Caco-2 (cell line): ENCODE data around the gene FXN. TPM values are rescaled to one million over a fixed set of nuclear protein-coding genes. Genes with fewer than 3 reads are reported as not detected.

Experiments
- BruUV-seq: library from RNA; stranded (reverse); fragments of 400-500 nt; replicated peaks from 2 replicates; lab custom pipeline; 2021; lab: Mats Ljungman, UMichigan
- CTCF ChIA-PET: fragments of 300-600 bp; sonication (Branson Sonifier 250); formaldehyde crosslinking; loops from one replicate; lab custom pipeline; 2022; ENCODE audit warnings: antibody characterized with exemption; lab: Charles Lee
- POLR2A ChIA-PET: fragments of 300-600 bp; sonication (Branson Sonifier 250); formaldehyde crosslinking; loops from one replicate; lab custom pipeline; 2022; ENCODE audit warnings: antibody characterized with exemption; lab: Charles Lee
- DNase-seq, 2 experiments: peaks; one replicate each; pipeline versions ENCODE4 v3.0.0 to v3.0.0-alpha.2; 2020 to 2022
- H3K27me3 ChIP-seq: replicated peaks from 2 replicates; pipeline ENCODE4 v1.6.0; 2011; ENCODE audit warnings: low read length; ENCODE audit not compliant: control insufficient read depth, insufficient read depth
- H3K36me3 ChIP-seq: 2 replicates; pipeline ENCODE4 v1.5.1; 2011; ENCODE audit warnings: low read length; ENCODE audit not compliant: control insufficient read depth, insufficient read depth
- H3K4me1 ChIP-seq: fragments of 250-450 bp; sonication (Bioruptor Pico); 2 replicates; pipeline ENCODE4 v1.5.1; 2020; ENCODE audit warnings: mild to moderate bottlenecking
- H3K4me3 ChIP-seq: 2 replicates; pipeline ENCODE4 v1.5.1; 2011; ENCODE audit warnings: low read depth, mild to moderate bottlenecking, control low read depth, low read length
- H3K9me3 ChIP-seq: fragments of 250-450 bp; sonication (Bioruptor Pico); 2 replicates; pipeline ENCODE4 v1.5.1; 2020; ENCODE audit warnings: mild to moderate bottlenecking, moderate library complexity
- H3K27ac Mint-ChIP-seq: one replicate; pipeline ENCODE4 v1.8.0; 2022; ENCODE audit warnings: mixed read lengths; ENCODE audit not compliant: unreplicated experiment
- H3K27me3 Mint-ChIP-seq: one replicate; pipeline ENCODE4 v1.8.0; 2022; ENCODE audit warnings: mixed read lengths; ENCODE audit not compliant: insufficient read depth, unreplicated experiment
- H3K36me3 Mint-ChIP-seq: one replicate; pipeline ENCODE4 v1.8.0; 2022; ENCODE audit warnings: mild to moderate bottlenecking, mixed read lengths; ENCODE audit not compliant: insufficient read depth, unreplicated experiment
- H3K4me1 Mint-ChIP-seq: one replicate; pipeline ENCODE4 v1.8.0; 2022; ENCODE audit warnings: low read depth, mixed read lengths; ENCODE audit not compliant: unreplicated experiment
- H3K4me3 Mint-ChIP-seq: one replicate; pipeline ENCODE4 v1.8.0; 2022; ENCODE audit warnings: mild to moderate bottlenecking, moderate library complexity, mixed read lengths; ENCODE audit not compliant: unreplicated experiment
- H3K9me3 Mint-ChIP-seq: one replicate; pipeline ENCODE4 v1.8.0; 2022; ENCODE audit warnings: mixed read lengths; ENCODE audit not compliant: unreplicated experiment
- CTCF ChIP-seq, 2 experiments: fragments of 200-600 bp in 1 of 2; IDR thresholded peaks; 1 replicate in 1 of 2; 2 replicates in 1 of 2; pipeline versions ENCODE4 v1.5.1 to v1.8.0; 2011 to 2022; ENCODE audit warnings: antibody characterized with exemption in 1 of 2, control low read depth in 1 of 2, inconsistent platforms in 1 of 2, low read depth in 1 of 2, low read length in 1 of 2, mild to moderate bottlenecking in 1 of 2, moderate library complexity in 1 of 2; ENCODE audit not compliant: insufficient read depth in 1 of 2, severe bottlenecking in 1 of 2, unreplicated experiment in 1 of 2
- intact Hi-C: fragments of 100-400 bp; cut with micrococcal nuclease; formaldehyde crosslinking; loops from one replicate; pipeline ENCODE4 v1.10.0; 2022; ENCODE audit not compliant: unreplicated experiment
- total RNA-seq: library from RNA; stranded (reverse); gene quantifications from 2 replicates; pipeline ENCODE4 v1.2.3, GENCODE V29; 2022

FXN gene
- total RNA-seq, 1 experiment from 2014 or later, result 8.6 TPM

GRCh38 chr9:69056191-69056815 is 20.8 kb downstream of the FXN start:
- Histone ChIP-seq H3K27me3 (no peaks in the 10 kb centered on the region), H3K9me3 (no peaks in the 10 kb centered on the region), H3K4me3 (no peak overlapping the region), H3K36me3 (no peaks in the 10 kb centered on the region), H3K4me1 (no peaks in the 10 kb centered on the region)
- Mint-ChIP-seq H3K4me1 (no peaks in the 10 kb centered on the region), H3K36me3 (no peaks in the 10 kb centered on the region), H3K4me3 (no peak overlapping the region), H3K9me3 (no peaks in the 10 kb centered on the region), H3K27ac (no peak overlapping the region), H3K27me3 (no peaks in the 10 kb centered on the region)
- POLR2A ChIA-PET, result no interaction called here
- intact Hi-C loops, result no loop called here
- DNase-seq, result no peak
- TF ChIP-seq CTCF (IDR thresholded peaks at IDR 0.05; ENCODE audit: insufficient read depth in 1 of 2, low read depth in 1 of 2, low read length in 1 of 2, severe bottlenecking in 1 of 2, unreplicated experiment in 1 of 2), result no peak
- CTCF ChIA-PET, result no interaction called here
- no TSS peak for BruUV-seq

GRCh38 chr9:69058101-69058500 is 22.5 kb downstream of the FXN start:
- Mint-ChIP-seq H3K27me3 (no peaks in the 10 kb centered on the region), H3K27ac (no peak overlapping the region), H3K36me3 (no peaks in the 10 kb centered on the region), H3K4me1 (no peaks in the 10 kb centered on the region), H3K9me3 (no peaks in the 10 kb centered on the region), H3K4me3 (no peak overlapping the region)
- no peaks in the 10 kb centered on the region for H3K36me3 ChIP-seq
- BruUV-seq, result no TSS peak
- no peak for DNase-seq
- intact Hi-C loops, result no loop called here
- H3K4me1 ChIP-seq, result no peaks in the 10 kb centered on the region
- H3K4me3 ChIP-seq, result no peak overlapping the region
- TF ChIP-seq CTCF (IDR thresholded peaks at IDR 0.05; ENCODE audit: insufficient read depth in 1 of 2, low read depth in 1 of 2, low read length in 1 of 2, severe bottlenecking in 1 of 2, unreplicated experiment in 1 of 2), result no peak
- no peaks in the 10 kb centered on the region for H3K27me3 ChIP-seq
- POLR2A ChIA-PET, result no interaction called here
- H3K9me3 ChIP-seq, result no peaks in the 10 kb centered on the region
- CTCF ChIA-PET, result no interaction called here

- BruUV-seq, result no TSS peak
- H3K27ac Mint-ChIP-seq, result no peak overlapping the region
- Histone ChIP-seq H3K4me3 (no peak overlapping the region), H3K4me1 (no peaks in the 10 kb centered on the region), H3K9me3 (no peaks in the 10 kb centered on the region), H3K27me3 (no peaks in the 10 kb centered on the region), H3K36me3 (no peaks in the 10 kb centered on the region)
- H3K9me3 Mint-ChIP-seq, result no peaks in the 10 kb centered on the region
- H3K27me3 Mint-ChIP-seq, result no peaks in the 10 kb centered on the region
- ChIA-PET CTCF (no interaction called here), POLR2A (no interaction called here)
- DNase-seq, result no peak
- intact Hi-C loops, result no loop called here
- no peaks in the 10 kb centered on the region for H3K4me1 Mint-ChIP-seq
- H3K4me3 Mint-ChIP-seq, result no peak overlapping the region
- TF ChIP-seq CTCF (IDR thresholded peaks at IDR 0.05; ENCODE audit: insufficient read depth in 1 of 2, low read depth in 1 of 2, low read length in 1 of 2, severe bottlenecking in 1 of 2, unreplicated experiment in 1 of 2), result no peak
- no peaks in the 10 kb centered on the region for H3K36me3 Mint-ChIP-seq
Measured at GRCh38 chr9:69060766-69061165, 25.2 kb downstream of the FXN start.
